ENCODE data around the gene ZBTB38.

- TF ChIP-seq CTCF (IDR thresholded peaks at IDR 0.05) (no peak), POLR2A (IDR thresholded peaks at IDR 0.05) (no peak)
These were observed 42.5 kb downstream of the ZBTB38 start for GRCh38 chr3:141410846-141411245.
